DMS153 treated with DMSO at 0.1 percent for 48 hours (cell line): ENCODE measurements around the gene TMEM201.
"Not testable (repeated sequence)": the region's sequence is repeated elsewhere in the genome, so short reads cannot be mapped to it uniquely, and the experiment has no call there.

Source experiments
- DNase-seq: peaks from one replicate; lab custom pipeline; 2025; ENCODE audit not compliant: unreplicated experiment; lab: John Stamatoyannopoulos, UW

TMEM201 gene

GRCh38 chr1:9618909-9619679 lies 30.4 kb downstream of the TMEM201 start:
- no peak for DNase-seq

- DNase-seq = no peak
These were observed 32.3 kb downstream of the TMEM201 start for GRCh38 chr1:9621032-9621431.

GRCh38 chr1:9624081-9624480 lies 35.4 kb downstream of the TMEM201 start:
- no peak for DNase-seq

- not testable (repeated sequence) for DNase-seq
These were observed 36.3 kb downstream of the TMEM201 start for GRCh38 chr1:9625030-9625429.

- DNase-seq = no peak
These were observed 37.5 kb downstream of the TMEM201 start for GRCh38 chr1:9626201-9626608.

GRCh38 chr1:9628541-9629444 lies 40.1 kb downstream of the TMEM201 start:
- DNase-seq = no peak

- no peak for DNase-seq
These were observed 40.9 kb downstream of the TMEM201 start for GRCh38 chr1:9629445-9630201.

- DNase-seq = no peak
These were observed 41.8 kb downstream of the TMEM201 start for GRCh38 chr1:9630331-9631111.

GRCh38 chr1:9631613-9632012 lies 42.9 kb downstream of the TMEM201 start:
- no peak for DNase-seq

- DNase-seq = no peak
These were observed 44.8 kb downstream of the TMEM201 start for GRCh38 chr1:9633493-9633892.

- no peak for DNase-seq
These were observed 45.9 kb downstream of the TMEM201 start for GRCh38 chr1:9634582-9634981.

GRCh38 chr1:9639227-9639626 lies 50.5 kb downstream of the TMEM201 start:
- DNase-seq = no peak

GRCh38 chr1:9643351-9644256 lies 54.9 kb downstream of the TMEM201 start:
- no peak for DNase-seq

GRCh38 chr1:9646037-9646436 lies 57.3 kb downstream of the TMEM201 start:
- DNase-seq = no peak

GRCh38 chr1:9648171-9648570 lies 59.5 kb downstream of the TMEM201 start:
- DNase-seq = no peak

- DNase-seq = no peak
These were observed 61.1 kb downstream of the TMEM201 start for GRCh38 chr1:9649769-9650168.

GRCh38 chr1:9651220-9651564 lies 62.5 kb downstream of the TMEM201 start:
- DNase-seq = no peak

- DNase-seq = no peak
These were observed 63.1 kb downstream of the TMEM201 start, which contains the start of gene PIK3CD for GRCh38 chr1:9651565-9652378. Gene PIK3CD (plus strand): TSS chr1:9651731. CDS start chr1:9710456, 58,725 bp downstream.
